Activated CD4-positive, alpha-beta T cell treated with anti-CD3 and anti-CD28 coated beads, Interleukin-2, amount 50 U/mL, for 1 hour (primary cell): ENCODE data around the gene SETD6.
"Not testable (repeated sequence)": the region's sequence is repeated elsewhere in the genome, so short reads cannot be mapped to it uniquely, and the experiment has no call there.

ENCODE experiments used
- DNase-seq: peaks from one replicate; pipeline ENCODE4 v3.0.0-alpha.2; 2020

Gene SETD6, protein sequence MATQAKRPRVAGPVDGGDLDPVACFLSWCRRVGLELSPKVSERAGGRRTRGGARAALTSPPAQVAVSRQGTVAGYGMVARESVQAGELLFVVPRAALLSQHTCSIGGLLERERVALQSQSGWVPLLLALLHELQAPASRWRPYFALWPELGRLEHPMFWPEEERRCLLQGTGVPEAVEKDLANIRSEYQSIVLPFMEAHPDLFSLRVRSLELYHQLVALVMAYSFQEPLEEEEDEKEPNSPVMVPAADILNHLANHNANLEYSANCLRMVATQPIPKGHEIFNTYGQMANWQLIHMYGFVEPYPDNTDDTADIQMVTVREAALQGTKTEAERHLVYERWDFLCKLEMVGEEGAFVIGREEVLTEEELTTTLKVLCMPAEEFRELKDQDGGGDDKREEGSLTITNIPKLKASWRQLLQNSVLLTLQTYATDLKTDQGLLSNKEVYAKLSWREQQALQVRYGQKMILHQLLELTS

DNA sequence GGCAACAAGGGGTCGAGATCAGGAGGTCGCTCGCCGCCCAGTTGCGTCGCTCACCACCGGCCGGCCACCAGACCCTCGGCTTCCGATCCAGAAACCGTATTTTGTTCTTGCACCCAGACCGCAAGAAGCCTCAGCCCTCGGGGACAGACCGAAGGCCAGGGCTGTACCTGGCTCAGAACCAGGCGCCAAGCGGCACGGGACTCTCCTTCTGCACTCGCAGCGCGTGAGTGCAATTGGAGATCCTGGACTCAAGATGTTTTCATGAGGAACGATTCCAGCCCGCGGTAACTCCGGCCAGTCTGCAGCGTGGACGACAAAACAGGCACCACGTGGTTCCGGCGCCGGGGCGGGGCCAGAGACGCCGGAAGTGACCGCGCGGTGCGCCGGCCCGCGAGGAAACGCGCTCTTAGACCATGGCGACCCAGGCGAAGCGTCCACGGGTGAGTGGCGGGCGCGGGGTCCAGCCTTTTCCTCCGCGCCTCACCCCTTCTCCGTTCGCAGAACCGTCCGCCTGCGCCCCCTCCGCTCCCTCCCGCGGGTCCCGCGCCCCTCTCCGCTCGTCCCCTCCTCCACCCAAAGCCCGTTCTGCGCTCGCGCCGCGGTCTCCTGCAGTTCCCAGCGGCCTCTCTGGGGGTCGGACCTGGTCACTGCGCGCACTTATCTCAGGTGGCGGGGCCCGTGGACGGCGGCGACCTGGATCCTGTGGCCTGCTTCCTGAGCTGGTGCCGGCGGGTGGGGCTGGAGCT lies at the start of gene SETD6:
TSS of gene SETD6 (plus strand) at position 393 of the 746 bp plus-strand sequence. CDS start at position 414, 21 bp downstream.
- peak; percentile 52 for DNase-seq

DNA sequence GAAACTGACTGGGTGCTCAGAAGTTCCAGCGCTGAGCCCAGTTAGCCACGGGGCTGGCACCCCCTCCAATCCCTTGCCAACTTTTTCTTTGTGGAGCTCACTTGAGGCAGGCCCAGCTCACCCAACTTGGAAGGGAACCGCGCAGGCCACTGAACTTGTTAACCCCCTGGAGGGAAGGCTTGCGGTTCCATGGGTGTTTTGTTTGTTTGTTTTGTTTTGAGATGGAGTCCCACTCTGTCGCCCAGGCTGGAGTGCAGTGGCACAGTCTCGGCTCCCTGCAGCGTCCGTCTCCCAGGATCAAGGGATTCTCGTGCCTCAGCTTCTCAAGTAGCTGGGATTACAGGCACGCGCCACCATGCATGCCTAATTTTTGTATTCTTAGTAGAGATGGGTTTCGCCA lies 49.5 kb upstream of the SETD6 start:
- no peak for DNase-seq

DNA sequence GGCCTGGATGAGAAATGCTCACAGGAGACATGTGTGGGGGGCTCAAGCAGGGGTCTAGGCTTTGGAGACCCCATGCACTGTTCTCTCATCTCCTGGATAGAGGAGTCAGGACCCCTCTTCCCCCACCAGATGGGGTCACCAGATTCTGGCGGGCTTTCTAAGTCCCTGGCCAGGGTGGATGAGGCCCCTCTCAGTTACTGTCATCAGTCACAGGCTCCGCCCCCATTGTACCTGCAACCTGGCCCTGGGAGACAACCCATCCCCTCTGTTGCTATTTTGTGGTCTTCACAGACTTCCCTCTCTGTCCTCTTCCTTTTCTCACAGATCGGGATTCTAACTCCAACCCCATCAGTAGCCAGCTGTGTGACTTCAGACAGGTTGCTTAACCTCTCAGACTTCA lies 48.9 kb upstream of the SETD6 start:
- no peak for DNase-seq

DNA sequence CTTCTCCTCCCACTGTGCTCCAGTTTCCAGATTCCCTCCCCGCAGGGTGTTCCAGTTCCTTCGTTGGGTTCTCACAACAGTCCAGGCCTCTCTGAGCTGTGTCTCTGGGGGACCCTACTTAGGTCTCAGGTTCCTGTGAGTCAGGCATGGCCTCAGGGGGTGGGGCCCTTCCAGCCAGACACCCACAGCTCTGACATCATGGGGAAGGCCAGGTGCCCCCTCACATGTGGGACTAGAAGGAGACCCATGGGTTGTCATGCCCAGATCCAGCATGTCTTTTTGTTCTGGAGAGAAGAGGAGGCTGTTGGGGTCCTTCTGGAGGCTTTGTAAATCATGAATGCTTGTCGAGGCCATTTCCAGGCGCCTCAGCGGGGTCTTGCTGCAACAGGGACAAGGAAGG lies 47.4 kb upstream of the SETD6 start:
- no peak for DNase-seq

DNA sequence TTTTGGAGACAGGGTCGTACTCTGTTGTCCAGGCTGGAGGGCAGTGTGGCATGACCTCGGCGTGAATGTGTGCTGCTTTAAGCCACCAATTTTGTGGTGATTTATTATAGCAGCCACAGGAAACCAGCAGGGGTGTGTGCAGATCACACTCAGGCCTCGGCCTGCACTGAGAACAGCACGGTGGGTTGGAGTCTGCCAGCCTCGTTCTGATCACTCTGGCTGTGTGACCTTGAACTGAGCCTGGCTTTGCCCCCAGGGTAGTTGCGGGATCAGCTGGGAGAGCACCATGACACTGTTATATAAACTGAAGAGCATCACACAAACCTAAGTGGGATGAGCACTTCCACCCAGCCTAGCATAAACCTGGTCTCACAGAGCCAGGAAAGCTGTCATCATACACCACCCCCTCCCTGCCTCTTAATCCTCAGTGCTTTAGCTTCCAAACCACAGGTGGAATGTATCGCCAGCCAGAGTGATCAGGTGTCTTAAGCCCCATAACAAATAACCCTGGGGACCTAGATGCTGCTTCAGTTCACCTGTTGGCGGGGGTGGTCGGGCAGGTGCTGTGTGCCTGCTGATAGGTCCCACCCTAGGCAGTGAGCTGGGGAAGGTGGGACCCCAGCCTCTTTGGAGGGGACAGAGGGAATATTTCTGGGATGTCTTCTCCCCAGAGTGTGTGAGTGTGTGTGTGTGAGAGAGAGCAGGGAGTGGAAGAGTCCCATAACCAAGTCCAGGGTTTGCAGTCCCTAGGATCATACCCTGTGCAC lies 43.9 kb upstream of the SETD6 start:
- DNase-seq, result no peak

DNA sequence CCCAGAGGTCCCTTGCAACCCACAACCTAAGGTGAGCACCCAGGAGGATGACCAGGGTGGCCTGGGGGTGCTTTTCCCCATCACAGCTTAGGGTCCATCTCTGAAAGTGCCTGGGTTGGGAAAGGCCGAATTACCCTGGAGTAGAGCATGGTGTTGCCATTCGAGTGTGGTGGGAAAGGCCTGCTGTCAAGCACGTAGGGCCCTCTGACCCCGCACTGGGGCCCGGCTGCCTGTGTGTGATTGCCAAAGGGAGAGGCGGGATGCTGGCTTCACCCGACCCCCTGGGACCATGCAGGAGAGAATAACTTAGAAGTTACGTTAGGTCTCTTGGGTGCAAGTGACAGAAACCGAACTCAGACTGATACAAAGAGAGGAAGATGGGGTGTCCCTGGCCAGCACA lies 43.1 kb upstream of the SETD6 start:
- DNase-seq, result no peak

DNA sequence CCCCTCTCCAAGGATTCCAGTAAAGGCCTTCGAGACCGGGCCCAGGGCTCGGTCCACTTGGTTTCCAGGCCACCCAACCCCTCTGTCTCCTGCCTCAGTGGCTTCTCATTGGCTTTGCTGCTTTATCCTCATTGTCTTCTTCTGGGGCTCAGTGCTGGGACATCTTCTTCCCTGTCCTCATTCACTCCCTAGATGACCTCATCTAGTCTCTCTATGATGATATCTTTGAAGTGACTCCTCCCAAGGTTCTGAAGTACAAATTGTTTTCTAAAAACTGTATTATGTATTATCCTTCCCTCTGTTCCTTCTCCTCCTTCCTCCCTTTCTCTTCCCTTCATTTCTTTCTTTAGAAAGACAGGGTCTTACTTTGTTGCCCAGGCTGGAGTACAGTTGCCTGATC lies 42.5 kb upstream of the SETD6 start:
- no peak for DNase-seq

DNA sequence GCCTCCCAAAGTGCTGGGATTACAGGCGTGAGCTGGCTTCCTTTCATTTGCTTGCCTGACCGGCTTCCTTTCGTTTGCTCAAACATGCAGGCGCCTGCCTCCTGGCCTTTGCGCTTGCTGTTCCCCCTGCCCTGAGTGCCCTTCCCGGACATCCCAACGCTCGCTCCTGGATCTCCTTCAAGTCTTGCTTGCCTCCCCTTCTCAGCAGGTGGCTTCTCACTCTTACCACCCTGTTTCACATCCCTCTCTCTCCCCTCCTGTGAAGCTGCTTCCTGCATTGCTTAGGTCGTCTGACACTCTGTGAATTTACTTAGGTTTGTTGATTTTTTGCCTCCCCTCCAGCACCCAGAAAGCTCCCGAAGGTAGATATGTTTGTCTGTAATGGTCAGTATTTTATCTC lies 41.0 kb upstream of the SETD6 start:
- no peak for DNase-seq

DNA sequence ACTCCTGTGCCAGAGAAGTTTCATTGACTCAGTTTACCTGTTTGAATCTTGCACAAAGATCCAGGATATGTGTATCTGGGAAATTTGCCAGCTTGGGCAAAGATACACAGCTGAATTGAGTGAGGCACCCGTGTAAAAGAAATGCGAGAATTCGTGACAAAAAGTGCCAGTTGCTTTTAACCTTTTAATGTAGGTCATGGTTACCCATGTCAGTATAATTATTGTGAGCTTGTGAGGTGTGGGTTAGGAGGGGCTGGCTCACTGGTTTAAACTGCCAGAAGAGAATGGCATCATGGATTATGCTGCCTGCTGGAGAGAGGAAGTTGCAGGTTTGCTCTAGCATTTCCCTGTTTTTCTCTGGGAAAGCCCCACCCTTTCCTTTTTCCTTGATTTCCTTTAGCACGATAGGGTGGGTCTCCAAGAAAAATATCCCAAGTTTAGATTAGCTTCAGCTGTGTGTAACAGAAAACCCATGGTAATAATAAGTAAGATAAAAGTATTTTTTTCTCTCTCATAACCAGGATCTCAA lies 40.2 kb upstream of the SETD6 start:
- no peak for DNase-seq

DNA sequence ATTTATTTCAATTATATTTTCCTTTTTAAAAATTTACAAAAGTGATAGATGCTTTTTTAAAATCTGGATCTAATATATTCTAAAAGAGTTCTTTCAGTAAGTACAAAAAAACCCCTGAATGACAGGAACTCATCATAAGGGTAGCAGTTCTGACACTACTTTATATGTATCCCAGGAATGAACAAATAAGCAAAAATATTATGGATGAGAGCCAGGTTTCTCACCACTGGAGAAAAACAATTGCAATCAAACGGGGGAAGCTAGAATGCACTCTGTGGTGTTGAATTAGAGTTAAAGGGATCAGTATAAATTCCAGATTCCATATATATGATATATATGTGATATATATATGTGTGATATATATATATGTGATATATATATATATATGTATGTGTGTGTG lies 38.5 kb upstream of the SETD6 start:
- no peak for DNase-seq

DNA sequence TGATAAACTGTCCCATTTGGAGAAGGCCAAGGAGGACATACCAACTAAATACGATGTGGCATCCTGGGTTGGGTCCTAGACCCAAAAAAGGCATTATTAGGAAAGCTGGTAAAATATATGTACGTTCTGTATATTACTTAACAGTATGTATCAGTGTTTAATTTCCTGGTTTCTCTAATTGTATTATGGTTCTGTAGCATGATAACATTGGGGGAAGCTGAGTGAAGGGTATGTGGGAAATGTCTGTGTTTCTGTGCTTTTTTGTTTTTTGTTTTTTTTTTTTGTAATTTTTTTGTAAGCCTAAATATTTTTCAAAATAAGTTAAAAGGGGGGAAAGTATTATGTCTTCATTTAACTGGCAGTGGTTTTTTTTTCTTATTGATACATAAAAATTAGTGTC lies 36.9 kb upstream of the SETD6 start:
- no peak for DNase-seq

DNA sequence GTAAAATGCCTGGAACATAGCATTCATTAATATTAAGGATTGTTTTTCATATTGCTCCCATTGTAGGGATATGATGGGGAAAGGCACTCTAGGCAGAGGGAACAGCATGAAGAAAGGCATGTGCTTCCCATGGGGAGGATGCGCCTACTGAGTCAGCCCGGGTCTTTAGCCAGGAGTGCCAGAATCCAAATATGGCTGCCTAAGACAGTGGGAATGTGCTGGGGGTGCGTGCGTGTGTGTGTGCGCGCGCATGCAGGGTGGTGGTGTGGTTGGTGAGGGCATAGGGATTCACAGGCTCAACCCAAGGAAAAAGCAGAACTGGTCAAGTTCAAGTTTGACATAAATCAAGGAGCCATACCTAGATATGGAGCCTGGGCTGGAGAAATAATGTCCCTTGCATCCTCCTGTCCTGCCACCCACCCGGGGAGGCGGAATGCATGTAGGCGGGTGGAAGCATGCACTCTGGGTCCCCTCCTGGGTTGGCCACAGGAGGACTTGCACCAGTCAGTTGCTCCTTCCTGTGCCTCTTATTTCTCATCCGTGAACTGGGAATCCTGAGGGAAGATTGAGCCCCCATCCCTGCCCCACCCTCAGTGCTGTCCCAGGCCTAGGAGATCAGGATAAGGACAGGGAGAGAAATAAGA lies 34.0 kb upstream of the SETD6 start:
- DNase-seq, result no peak

DNA sequence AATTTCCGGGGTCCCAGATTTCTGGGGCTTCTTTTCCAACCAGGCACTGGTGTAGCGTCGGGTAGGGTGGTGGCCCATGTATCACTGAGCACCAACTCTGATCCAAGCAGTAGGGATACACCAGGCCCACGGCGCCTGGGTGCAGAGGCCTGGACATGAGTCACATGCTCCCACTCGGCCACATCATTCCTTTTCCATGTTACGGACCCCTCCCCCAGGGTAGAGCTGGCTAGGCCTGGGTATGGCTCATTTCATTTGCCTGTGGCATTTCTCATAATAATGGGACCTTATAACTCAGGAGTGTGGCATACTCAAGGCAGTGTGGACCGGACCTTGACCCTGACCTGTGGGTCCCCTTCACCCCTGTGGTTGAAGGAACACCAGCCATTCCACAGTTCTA lies 33.4 kb upstream of the SETD6 start:
- DNase-seq, result no peak

DNA sequence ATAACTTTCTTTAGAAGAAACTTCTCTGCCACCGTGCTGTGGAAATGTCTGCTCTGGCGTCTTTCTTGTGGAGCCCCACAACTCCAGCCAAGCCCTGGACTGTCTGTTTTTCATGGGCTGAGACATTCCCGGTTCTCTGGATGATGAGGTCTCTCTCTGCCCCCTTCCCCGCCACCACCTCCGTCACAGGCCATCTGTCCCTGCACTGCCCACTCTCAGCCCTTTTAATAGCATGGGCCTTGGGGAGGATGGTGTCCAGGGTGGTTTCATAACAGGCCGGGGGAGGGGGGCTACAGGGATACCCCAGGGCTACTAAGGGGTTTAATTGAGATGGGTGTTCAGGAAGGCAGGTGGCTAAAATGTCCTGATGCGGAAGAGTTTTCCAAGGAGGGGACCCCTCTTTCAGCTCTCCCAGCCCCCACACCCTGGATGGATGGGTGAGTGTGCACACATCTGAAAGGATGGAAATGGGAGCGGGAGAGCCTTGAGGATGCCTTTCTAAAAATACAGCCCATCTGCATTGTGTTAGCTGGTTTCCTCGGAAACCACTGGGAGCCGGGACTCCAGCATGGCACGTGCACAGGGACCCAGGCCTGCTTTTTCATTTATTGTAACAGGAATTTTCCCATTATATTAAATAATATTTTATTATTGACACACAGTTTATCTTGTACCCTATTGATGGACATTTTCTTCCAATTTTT lies 30.0 kb upstream of the SETD6 start:
- no peak for DNase-seq

DNA sequence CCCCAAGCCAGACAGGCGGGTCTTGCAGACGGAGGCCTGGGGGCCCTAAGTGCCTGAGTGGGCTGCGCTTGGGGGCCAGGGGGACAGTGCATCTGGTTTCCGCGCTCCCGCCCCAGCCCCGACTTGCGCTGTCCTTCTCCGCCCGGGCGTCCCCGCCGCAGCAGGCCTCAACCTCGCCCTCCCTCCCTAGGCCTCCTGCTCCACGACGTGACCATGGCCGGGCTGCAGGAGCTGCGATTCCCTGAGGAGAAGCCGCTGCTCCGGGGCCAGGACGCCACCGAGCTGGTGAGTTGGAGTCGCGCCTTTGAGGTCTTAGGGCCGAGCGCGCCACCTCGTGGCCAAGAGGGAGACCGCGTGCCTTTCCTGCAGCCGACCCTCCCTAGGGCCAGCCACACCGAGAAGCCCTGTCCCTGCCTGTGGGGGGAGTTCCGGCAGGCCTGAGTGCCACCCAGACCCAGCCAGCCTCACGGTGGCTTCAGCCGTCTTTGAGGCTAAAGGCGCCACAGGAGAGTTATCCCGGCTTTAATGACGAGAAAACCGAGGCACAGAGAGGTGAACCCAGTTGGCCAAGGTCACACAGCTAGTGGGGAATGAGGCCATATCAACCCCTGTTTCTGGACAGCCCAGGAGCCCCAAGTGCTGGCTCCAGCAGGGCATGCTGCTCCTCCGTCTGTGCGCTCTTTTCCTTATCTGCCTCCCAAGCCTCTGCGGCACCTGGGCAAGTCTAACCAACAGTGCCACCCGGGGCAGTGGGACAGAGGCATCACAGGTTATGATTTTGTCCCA lies 27.6 kb upstream of the SETD6 start:
- peak; percentile 67 for DNase-seq

DNA sequence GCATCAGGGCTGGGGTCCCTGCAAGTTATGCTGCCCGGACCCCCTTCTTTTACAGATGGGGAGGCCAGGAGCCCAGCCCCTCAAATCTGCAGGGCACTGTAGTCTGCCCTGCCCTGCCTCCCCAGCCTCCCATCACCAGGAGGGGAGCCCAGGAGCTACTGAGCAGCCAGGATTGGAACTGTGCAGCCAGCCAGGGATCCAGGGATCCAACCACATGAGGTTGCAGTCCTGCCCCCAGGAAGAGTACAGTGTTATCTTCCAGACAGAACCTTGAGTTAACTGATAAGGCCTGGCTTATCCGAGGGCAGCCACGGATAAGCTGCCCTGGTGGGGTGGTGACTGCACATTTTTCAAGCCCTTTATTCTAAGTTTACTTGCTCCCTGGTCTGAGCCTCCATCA lies 26.8 kb upstream of the SETD6 start:
- DNase-seq, result no peak

DNA sequence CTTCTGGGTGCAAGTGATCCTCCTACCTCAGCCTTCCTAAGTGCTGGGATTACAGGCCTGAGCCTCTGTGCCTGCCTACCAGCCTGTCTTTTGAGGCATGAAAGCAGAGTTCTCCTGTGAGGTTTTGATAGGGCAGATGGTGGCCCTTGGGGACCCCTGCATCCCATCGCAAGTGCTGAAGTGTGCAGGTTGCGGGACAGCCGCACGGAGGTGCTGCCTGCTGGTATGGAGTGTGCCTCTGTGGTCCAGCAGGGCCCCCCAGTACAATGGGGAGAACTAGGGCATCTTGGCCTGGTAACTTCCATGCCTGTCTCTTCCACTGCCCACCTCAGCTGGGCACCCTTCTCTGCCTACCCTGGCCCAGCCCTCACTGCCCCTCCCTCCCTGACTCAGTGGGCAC lies 25.3 kb upstream of the SETD6 start:
- no peak for DNase-seq

DNA sequence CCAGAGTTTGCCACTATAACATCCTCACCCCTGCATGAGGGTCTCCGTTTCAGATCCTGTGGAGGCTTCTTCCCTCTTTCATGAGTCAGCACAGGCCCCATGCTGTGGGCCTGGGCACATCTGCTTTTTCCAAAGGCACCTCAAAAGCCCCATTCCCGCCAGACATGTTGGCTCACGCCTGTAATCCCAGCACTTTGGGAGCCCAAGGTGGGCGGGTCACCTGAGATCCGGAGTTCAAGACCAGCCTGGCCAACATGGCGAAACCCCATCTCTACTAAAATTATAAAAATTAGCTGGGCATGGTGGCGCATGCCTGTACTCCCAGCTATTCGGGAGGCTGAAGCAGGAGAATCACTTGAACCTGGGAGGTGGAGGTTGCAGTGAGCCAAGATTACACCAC lies 24.8 kb upstream of the SETD6 start:
- DNase-seq, result not testable (repeated sequence)

DNA sequence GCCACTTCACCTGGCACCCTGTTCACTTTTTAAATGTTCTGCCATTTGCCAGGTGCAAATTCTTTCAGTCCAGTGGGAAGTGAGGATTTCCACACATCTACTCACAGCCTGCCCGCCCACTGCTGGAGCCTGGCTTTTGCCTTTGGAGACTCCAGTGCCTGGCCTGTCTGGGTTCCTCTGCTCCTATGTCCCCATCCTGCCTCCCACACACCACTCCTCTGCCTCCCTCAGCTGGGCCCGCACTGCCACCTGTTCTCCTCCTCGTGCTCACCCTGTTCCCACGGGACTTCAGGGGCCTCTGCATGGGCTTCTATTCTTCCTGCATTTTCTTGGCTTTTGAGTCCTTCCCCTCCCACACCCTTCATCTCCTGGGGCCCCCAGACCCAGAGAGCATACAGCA lies 23.3 kb upstream of the SETD6 start:
- no peak for DNase-seq

DNA sequence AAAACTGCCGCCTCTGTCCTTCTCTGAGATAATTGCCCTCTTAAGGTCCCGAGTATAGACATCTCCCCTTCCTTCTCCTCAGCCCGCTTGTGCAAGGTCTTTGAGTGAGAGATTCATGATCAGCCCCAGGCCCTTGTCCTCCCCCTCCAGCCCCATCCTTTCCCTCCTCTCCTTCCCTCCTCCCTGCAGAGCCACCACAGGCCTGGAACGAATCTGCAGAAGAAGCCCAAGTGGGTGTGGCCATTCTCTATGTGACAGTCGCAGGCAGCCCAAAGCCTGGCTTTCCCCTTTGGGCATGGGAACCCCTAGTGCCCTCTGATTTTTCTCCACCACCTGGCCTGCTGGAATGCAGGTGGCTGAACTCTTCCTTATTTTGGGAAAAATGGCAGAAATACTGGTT lies 22.6 kb upstream of the SETD6 start:
- no peak for DNase-seq

DNA sequence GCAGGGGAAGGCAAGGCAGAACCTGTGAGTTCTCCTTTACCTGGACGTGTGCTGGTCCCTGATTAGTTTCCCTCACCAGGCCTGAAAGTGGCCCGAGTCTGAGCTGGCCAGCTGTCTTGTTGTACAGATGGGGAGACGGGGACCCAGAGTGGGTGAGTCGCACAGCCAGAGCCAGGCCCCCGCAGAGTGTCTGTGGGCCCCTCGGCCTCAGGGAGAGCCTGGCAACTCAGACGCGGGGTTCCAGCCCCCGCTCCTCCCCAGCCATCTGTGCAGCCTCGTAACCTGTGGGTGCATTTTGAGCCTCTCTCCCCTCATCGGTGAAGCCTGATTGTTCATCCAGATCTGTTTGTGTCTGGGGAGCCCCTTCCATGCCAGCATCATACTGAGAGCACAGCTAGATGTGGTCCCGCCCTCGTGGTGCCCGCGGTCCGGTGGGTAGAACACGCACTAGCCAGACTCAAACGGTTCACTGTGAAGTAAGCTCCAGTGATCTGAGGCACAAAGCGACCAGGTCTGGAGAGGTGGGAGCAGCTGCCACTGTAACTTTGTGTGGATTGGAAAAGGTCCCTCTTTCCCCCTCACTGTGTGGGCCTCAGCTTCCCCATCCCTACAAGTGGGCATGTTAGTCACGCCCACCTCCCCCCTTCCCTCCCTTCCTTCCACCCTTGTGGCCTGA lies 21.4 kb upstream of the SETD6 start:
- no peak for DNase-seq
